HEK293T (cell line): ENCODE measurements around the gene ZNF766.

Experiments used
- CTCF ChIA-PET: fragments of 350-600 bp; formaldehyde crosslinking; extraction: SDS; loops from one replicate; lab custom pipeline; 2021; ENCODE audit warnings: antibody characterized with exemption, inconsistent platforms; lab: Yijun Ruan, JAX
- POLR2A ChIA-PET: fragments of 350-600 bp; formaldehyde crosslinking; extraction: SDS; loops from one replicate; lab custom pipeline; 2020; ENCODE audit warnings: antibody characterized with exemption, inconsistent platforms; lab: Yijun Ruan, JAX
- DNase-seq: peaks from one replicate; pipeline ENCODE4 v3.0.0; 2012; ENCODE audit warnings: mixed read lengths; ENCODE audit errors: extremely low spot score
- ARNT ChIP-seq: fragments of 450-650 bp; IDR thresholded peaks from 2 replicates; pipeline ENCODE4 v1.6.1; 2017; ENCODE audit warnings: mild to moderate bottlenecking
- BHLHE40 ChIP-seq: fragments of 450-650 bp; IDR thresholded peaks from 2 replicates; pipeline ENCODE4 v1.6.1; 2016; ENCODE audit warnings: mild to moderate bottlenecking, moderate library complexity, borderline replicate concordance
- CTBP1 ChIP-seq: fragments of 450-650 bp; IDR thresholded peaks from 2 replicates; pipeline ENCODE4 v1.6.1; 2016; ENCODE audit warnings: borderline replicate concordance
- ELF4 ChIP-seq: fragments of 450-650 bp; IDR thresholded peaks from 2 replicates; pipeline ENCODE4 v1.6.1; 2017; ENCODE audit warnings: antibody characterized with exemption
- FOXA1 ChIP-seq: fragments of 450-650 bp; IDR thresholded peaks from 2 replicates; pipeline ENCODE4 v1.6.1; 2016; ENCODE audit warnings: mild to moderate bottlenecking
- FOXK2 ChIP-seq: fragments of 450-650 bp; IDR thresholded peaks from 2 replicates; pipeline ENCODE4 v1.6.1; 2016; ENCODE audit warnings: mild to moderate bottlenecking
- FOXM1 ChIP-seq: fragments of 450-650 bp; IDR thresholded peaks from 2 replicates; pipeline ENCODE4 v1.6.1; 2017; ENCODE audit warnings: mild to moderate bottlenecking, borderline replicate concordance
- HDGF ChIP-seq: fragments of 450-650 bp; IDR thresholded peaks from 2 replicates; pipeline ENCODE4 v1.6.1; 2017; ENCODE audit warnings: antibody characterized with exemption, borderline replicate concordance
- L3MBTL2 ChIP-seq: fragments of 450-650 bp; conservative IDR thresholded peaks from 2 replicates; pipeline ENCODE4 v1.6.1; 2016; ENCODE audit warnings: mild to moderate bottlenecking
- LEF1 ChIP-seq: fragments of 450-650 bp; IDR thresholded peaks from 2 replicates; pipeline ENCODE4 v1.6.1; 2017; ENCODE audit warnings: mild to moderate bottlenecking, borderline replicate concordance
- NFRKB ChIP-seq: fragments of 450-650 bp; IDR thresholded peaks from 2 replicates; pipeline ENCODE4 v1.6.1; 2016; ENCODE audit warnings: mild to moderate bottlenecking, moderate library complexity
- PKNOX1 ChIP-seq: fragments of 450-650 bp; IDR thresholded peaks from 2 replicates; pipeline ENCODE4 v1.6.1; 2016
- SP1 ChIP-seq: fragments of 450-650 bp; IDR thresholded peaks from 2 replicates; pipeline ENCODE4 v1.6.1; 2017
- SUZ12 ChIP-seq: fragments of 450-650 bp; IDR thresholded peaks from 2 replicates; pipeline ENCODE4 v1.6.1; 2016; ENCODE audit warnings: mild to moderate bottlenecking
- TARDBP ChIP-seq: fragments of 450-650 bp; IDR thresholded peaks from 2 replicates; pipeline ENCODE4 v1.6.1; 2016
- ZNF384 ChIP-seq: fragments of 450-650 bp; IDR thresholded peaks from 2 replicates; pipeline ENCODE4 v1.6.1; 2016

ZNF766 gene

GRCh38 chr19:52269338-52270261 lies at the start of gene ZNF766:
ZNF766 (plus strand) TSS chr19:52269587; CDS start chr19:52269614, 27 bp downstream.
- ChIA-PET POLR2A (no interaction called here), CTCF (no interaction called here)
- peak; percentile 95 for DNase-seq
- TF ChIP-seq SUZ12 (no peak), ELF4 (peak; percentile 95), NFRKB (no peak), L3MBTL2 (peak; percentile 65; the same call in 1 of the 2 replicates), HDGF (no peak), SP1 (peak; percentile 53; the same call in 1 of the 2 replicates), FOXK2 (no peak), BHLHE40 (no peak)

GRCh38 chr19:52219611-52220010 lies 49.8 kb upstream of the ZNF766 start:
- ChIA-PET CTCF (no interaction called here), POLR2A (no interaction called here)
- TF ChIP-seq FOXM1 = no peak
- TF ChIP-seq ELF4 = no peak
- TF ChIP-seq ARNT = no peak
- no peak for TF ChIP-seq NFRKB
- no peak for TF ChIP-seq TARDBP
- TF ChIP-seq LEF1 = no peak
- TF ChIP-seq FOXA1 = no peak
- no peak for TF ChIP-seq PKNOX1
- TF ChIP-seq ZNF384 = no peak
- no peak for TF ChIP-seq SUZ12
- TF ChIP-seq HDGF = no peak
- no peak for TF ChIP-seq CTBP1
- no peak for TF ChIP-seq L3MBTL2
- no peak for DNase-seq

GRCh38 chr19:52221031-52221430 lies 48.4 kb upstream of the ZNF766 start:
- ChIA-PET POLR2A (no interaction called here), CTCF (no interaction called here)

GRCh38 chr19:52221831-52222375 lies 47.5 kb upstream of the ZNF766 start:
- no peak for TF ChIP-seq CTBP1
- no peak for TF ChIP-seq FOXK2
- no peak for TF ChIP-seq FOXA1
- no peak for TF ChIP-seq HDGF
- TF ChIP-seq NFRKB = no peak
- TF ChIP-seq TARDBP = no peak
- TF ChIP-seq ARNT = no peak
- DNase-seq = no peak
- CTCF ChIA-PET = no interaction called here
- POLR2A ChIA-PET = no interaction called here

More at GRCh38 chr19:52221031-52221430, 48.4 kb upstream of the ZNF766 start:
- TF ChIP-seq FOXM1 (no peak), ZNF384 (no peak), L3MBTL2 (no peak), BHLHE40 (no peak), TARDBP (no peak), PKNOX1 (no peak), NFRKB (no peak), CTBP1 (no peak), SUZ12 (no peak), FOXA1 (no peak), ELF4 (no peak), SP1 (no peak), ARNT (no peak), FOXK2 (no peak), HDGF (no peak), LEF1 (no peak)
- DNase-seq = no peak

GRCh38 chr19:52224211-52224610 lies 45.2 kb upstream of the ZNF766 start:
- no peak for TF ChIP-seq TARDBP
- TF ChIP-seq LEF1 = no peak
- TF ChIP-seq BHLHE40 = no peak
- no peak for TF ChIP-seq PKNOX1
- TF ChIP-seq CTBP1 = no peak
- no peak for TF ChIP-seq SP1
- no peak for TF ChIP-seq FOXM1
- no peak for TF ChIP-seq FOXA1
- no peak for TF ChIP-seq SUZ12
- no peak for TF ChIP-seq NFRKB
- TF ChIP-seq HDGF = no peak
- TF ChIP-seq ZNF384 = no peak
- no peak for TF ChIP-seq FOXK2
- TF ChIP-seq L3MBTL2 = no peak
- no peak for TF ChIP-seq ARNT
- ChIA-PET POLR2A (no interaction called here), CTCF (no interaction called here)
- DNase-seq = no peak

- no peak for TF ChIP-seq ELF4
- TF ChIP-seq ARNT = no peak
- no peak for TF ChIP-seq TARDBP
- TF ChIP-seq ZNF384 = no peak
- no peak for TF ChIP-seq FOXK2
- TF ChIP-seq FOXM1 = no peak
- TF ChIP-seq PKNOX1 = no peak
- TF ChIP-seq NFRKB = no peak
- DNase-seq = no peak
- ChIA-PET POLR2A (no interaction called here), CTCF (no interaction called here)
Observed at GRCh38 chr19:52226652-52227051, 42.7 kb upstream of the ZNF766 start.
